IMR-90 (cell line): ENCODE results near the gene ILDR2. TPM values are rescaled to one million over a fixed set of nuclear protein-coding genes. Genes with fewer than 3 reads are reported as not detected.

Experiments used
- ATAC-seq: fragments of 200-7000 bp; cut with Tn5 transposase; 2 replicates; pipeline ENCODE4 v1.9.1; 2020; ENCODE audit warnings: low read depth, mild to moderate bottlenecking, moderate library complexity
- BruUV-seq: library from RNA; stranded (reverse); fragments of 400-500 nt; replicated peaks from 2 replicates; lab custom pipeline; 2021; lab: Mats Ljungman, UMichigan
- CTCF ChIA-PET: fragments of 300-600 bp; formaldehyde crosslinking; extraction: SDS; loops from one replicate; lab custom pipeline; 2021; ENCODE audit warnings: antibody characterized with exemption; lab: Yijun Ruan, JAX
- POLR2A ChIA-PET: fragments of 300-600 bp; sonication (Branson Sonifier 250); formaldehyde crosslinking; loops from one replicate; lab custom pipeline; 2022; ENCODE audit warnings: antibody characterized with exemption; ENCODE audit not compliant: unreplicated experiment; lab: Charles Lee
- DNase-seq: peaks from one replicate; pipeline ENCODE4 v3.0.0; 2013
- H2AFZ ChIP-seq: replicated peaks from 2 replicates; pipeline ENCODE3; 2013; ENCODE audit warnings: low read length, mild to moderate bottlenecking; ENCODE audit not compliant: poor library complexity
- H2AK5ac ChIP-seq: 2 replicates; pipeline ENCODE4 v1.6.1; 2013; ENCODE audit warnings: low read depth, low read length, inconsistent platforms
- H2AK9ac ChIP-seq: replicated peaks from 2 replicates; pipeline ENCODE3; 2013; ENCODE audit warnings: mild to moderate bottlenecking, low read depth, low read length, moderate library complexity; ENCODE audit not compliant: poor library complexity
- H2BK120ac ChIP-seq: 2 replicates; pipeline ENCODE4 v1.6.1; 2013; ENCODE audit warnings: low read depth, low read length, inconsistent platforms
- H2BK15ac ChIP-seq: 3 replicates; pipeline ENCODE4 v1.6.1; 2013; ENCODE audit warnings: low read depth, low read length, inconsistent platforms
- H2BK20ac ChIP-seq: 2 replicates; pipeline ENCODE4 v1.6.1; 2013; ENCODE audit warnings: low read depth, mild to moderate bottlenecking, inconsistent platforms, low read length, moderate library complexity
- H2BK5ac ChIP-seq: 2 replicates; pipeline ENCODE4 v1.6.1; 2013; ENCODE audit warnings: mild to moderate bottlenecking, low read depth, low read length, inconsistent platforms; ENCODE audit not compliant: poor library complexity, severe bottlenecking
- H3K14ac ChIP-seq: replicated peaks from 2 replicates; pipeline ENCODE4 v1.6.1; 2013; ENCODE audit warnings: low read depth, low read length, inconsistent platforms
- H3K18ac ChIP-seq: 2 replicates; pipeline ENCODE4 v1.6.1; 2013; ENCODE audit warnings: low read depth, low read length, control low read depth
- H3K23ac ChIP-seq: 2 replicates; pipeline ENCODE4 v1.6.1; 2013; ENCODE audit warnings: low read depth, low read length, inconsistent platforms
- H3K27ac ChIP-seq: 2 replicates; pipeline ENCODE4 v1.5.1; 2013; ENCODE audit warnings: mild to moderate bottlenecking, control low read depth, low read length; ENCODE audit not compliant: insufficient read depth
- H3K27me3 ChIP-seq: 2 replicates; pipeline ENCODE4 v1.6.1; 2013; ENCODE audit warnings: low read length; ENCODE audit not compliant: control insufficient read depth, insufficient read depth
- H3K36me3 ChIP-seq: 2 replicates; pipeline ENCODE4 v1.6.1; 2013; ENCODE audit warnings: low read length, mixed read lengths; ENCODE audit not compliant: control insufficient read depth, insufficient read depth
- H3K4ac ChIP-seq: 2 replicates; pipeline ENCODE4 v1.6.1; 2013; ENCODE audit warnings: low read depth, low read length, inconsistent platforms
- H3K4me1 ChIP-seq: 2 replicates; pipeline ENCODE4 v1.6.1; 2013; ENCODE audit warnings: low read length, mixed read lengths; ENCODE audit not compliant: control insufficient read depth, insufficient read depth
- H3K4me2 ChIP-seq: 2 replicates; pipeline ENCODE4 v1.6.1; 2013; ENCODE audit warnings: low read depth, mild to moderate bottlenecking, control low read depth, low read length, moderate library complexity
- H3K4me3 ChIP-seq: 2 replicates; pipeline ENCODE4 v1.5.1; 2013; ENCODE audit warnings: low read depth, mild to moderate bottlenecking, control low read depth, low read length, moderate library complexity; ENCODE audit not compliant: insufficient read depth
- H3K56ac ChIP-seq: 2 replicates; pipeline ENCODE4 v1.6.1; 2013; ENCODE audit warnings: low read length, inconsistent platforms; ENCODE audit not compliant: insufficient read depth; ENCODE audit errors: extremely low read depth
- H3K79me1 ChIP-seq, 2 experiments: 2 replicates each; pipeline ENCODE4 v1.6.1; 2013; ENCODE audit warnings: low read length in 2 of 2, inconsistent platforms in 1 of 2, low read depth in 1 of 2
- H3K9ac ChIP-seq: 2 replicates; pipeline ENCODE4 v1.6.1; 2013; ENCODE audit warnings: low read depth, low read length, control low read depth
- H3K9me1 ChIP-seq: 2 replicates; pipeline ENCODE4 v1.6.1; 2013; ENCODE audit warnings: low read length, inconsistent platforms; ENCODE audit not compliant: insufficient read depth
- H3K9me3 ChIP-seq: 2 replicates; pipeline ENCODE4 v1.6.1; 2013; ENCODE audit warnings: low read length; ENCODE audit not compliant: control insufficient read depth, insufficient read depth
- H4K20me1 ChIP-seq: 2 replicates; pipeline ENCODE4 v1.6.1; 2013; ENCODE audit warnings: low read length, inconsistent platforms; ENCODE audit not compliant: insufficient read depth
- H4K5ac ChIP-seq: 2 replicates; pipeline ENCODE4 v1.6.1; 2013; ENCODE audit warnings: mild to moderate bottlenecking, low read depth, low read length, control low read depth
- H4K8ac ChIP-seq, 2 experiments: 2 replicates each; pipeline ENCODE4 v1.6.1; 2013; ENCODE audit warnings: low read depth in 2 of 2, low read length in 2 of 2, control low read depth in 1 of 2, inconsistent platforms in 1 of 2
- H4K91ac ChIP-seq: 2 replicates; pipeline ENCODE4 v1.6.1; 2013; ENCODE audit warnings: low read depth, low read length, inconsistent platforms; ENCODE audit not compliant: insufficient read depth
- CEBPB ChIP-seq: IDR thresholded peaks from 2 replicates; pipeline ENCODE4 v1.6.1; 2012; ENCODE audit warnings: low read depth, low read length, improper control_type of control experiment
- CHD1 ChIP-seq: IDR thresholded peaks from 2 replicates; pipeline ENCODE4 v1.6.1; 2012; ENCODE audit warnings: low read depth, low read length, improper control_type of control experiment
- FOS ChIP-seq: fragments of 150-350 bp; IDR thresholded peaks from 2 replicates; pipeline ENCODE4 v1.6.1; 2016; ENCODE audit warnings: low read depth, low read length
- MAFK ChIP-seq: IDR thresholded peaks from 2 replicates; pipeline ENCODE4 v1.6.1; 2012; ENCODE audit warnings: low read depth, low read length, improper control_type of control experiment
- MAZ ChIP-seq: IDR thresholded peaks from 2 replicates; pipeline ENCODE4 v1.6.1; 2012; ENCODE audit warnings: low read depth, mild to moderate bottlenecking, low read length, improper control_type of control experiment, moderate library complexity, borderline replicate concordance
- MXI1 ChIP-seq: IDR thresholded peaks from 2 replicates; pipeline ENCODE4 v1.6.1; 2012; ENCODE audit warnings: low read depth, mild to moderate bottlenecking, low read length, moderate library complexity, borderline replicate concordance
- POLR2A ChIP-seq: IDR thresholded peaks from 2 replicates; pipeline ENCODE4 v1.6.1; 2012; ENCODE audit warnings: mild to moderate bottlenecking, low read depth, low read length
- RAD21 ChIP-seq: IDR thresholded peaks from 2 replicates; pipeline ENCODE4 v1.6.1; 2012; ENCODE audit warnings: low read length, improper control_type of control experiment
- RCOR1 ChIP-seq: IDR thresholded peaks from 2 replicates; pipeline ENCODE4 v1.6.1; 2012; ENCODE audit warnings: mild to moderate bottlenecking, low read length, improper control_type of control experiment; ENCODE audit not compliant: insufficient replicate concordance
- SMC3 ChIP-seq: fragments of 150-350 bp; IDR thresholded peaks from 2 replicates; pipeline ENCODE4 v1.6.1; 2016; ENCODE audit warnings: low read depth, mild to moderate bottlenecking, antibody characterized with exemption, low read length, moderate library complexity
- WGBS, 2 experiments: methylation state at CpG; one replicate each; pipeline versions ENCODE4 v1.1.5 to v1.1.7; 2013; ENCODE audit warnings: missing lambda C conversion rate in 2 of 2; ENCODE audit not compliant: insufficient read length in 1 of 2; ENCODE audit errors: extremely low coverage in 2 of 2; 5-methylcytosine and 5-hydroxymethylcytosine counted together
- dilution Hi-C: fragments of 300-500 bp; cut with HindIII; formaldehyde crosslinking; loops from one replicate; pipeline ENCODE4 v1.14.3; 2018; ENCODE audit warnings: low sequenced_read_pairs; ENCODE audit not compliant: unreplicated experiment
- in situ Hi-C: fragments of 300-500 bp; cut with MboI; formaldehyde crosslinking; loops from 3 replicates; pipeline ENCODE4 v1.14.3; 2019; ENCODE audit warnings: low sequenced_read_pairs, inconsistent platforms, mixed read lengths
- intact Hi-C: fragments of 100-400 bp; cut with micrococcal nuclease; formaldehyde crosslinking; loops from 2 replicates; pipeline ENCODE4 v1.10.0; 2022
- polyA plus RNA-seq, 3 experiments: library from polyadenylated mRNA; depleted of rRNA; stranded (reverse); fragments of >200 nt; gene quantifications; 2 replicates each; pipeline ENCODE4 v1.2.3, GENCODE V29; 2012; ENCODE audit warnings: low replicate concordance in 1 of 3
- total RNA-seq: library from RNA; depleted of rRNA; stranded (reverse); fragments of >200 nt; gene quantifications from 2 replicates; pipeline ENCODE4 v1.2.3, GENCODE V29; 2012
- TF ChIP-seq, protein P1 (sequence below): fragments of 150-350 bp; IDR thresholded peaks from 2 replicates; pipeline ENCODE4 v1.6.1; 2016; ENCODE audit warnings: low read depth, mild to moderate bottlenecking, low read length, moderate library complexity, borderline replicate concordance

The ILDR2 gene
- total and polyA plus RNA-seq, 2 of the 4 experiments (the other 2 are of a cell fraction) = under 0.01 TPM; not detected in 1

DNA sequence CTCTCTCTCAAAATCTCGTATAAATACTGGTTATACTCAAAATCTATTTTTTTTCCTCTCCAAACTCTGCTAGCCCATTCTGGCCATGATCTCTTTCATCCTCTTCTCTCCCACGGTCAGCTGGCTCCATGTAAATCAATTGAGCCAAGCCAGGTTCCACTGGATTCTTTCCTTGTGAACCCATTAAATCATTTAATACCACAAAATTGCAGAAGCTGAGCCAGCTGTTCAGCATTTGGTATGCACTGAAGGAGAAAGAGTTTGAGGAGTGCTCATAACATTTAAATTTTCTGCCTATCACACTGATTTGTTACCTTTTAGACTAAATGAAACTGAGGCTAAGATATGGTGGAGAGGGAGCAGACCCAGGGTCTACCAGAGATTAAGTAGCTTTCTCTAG lies 70.2 kb downstream of the ILDR2 start:
- no peak overlapping the region for H3K4me3 ChIP-seq
- H3K79me1 ChIP-seq = no peaks in the 10 kb centered on the region
- H3K9me3 ChIP-seq = no peaks in the 10 kb centered on the region
- peaks cover 3% of the 10 kb centered on the region; the same call in 1 of the 2 replicates for H3K4me1 ChIP-seq
- H3K14ac ChIP-seq = no peak overlapping the region
- no peak overlapping the region for H3K4me2 ChIP-seq
- H3K4ac ChIP-seq = no peak overlapping the region
- POLR2A ChIA-PET = no interaction called here
- no peak overlapping the region for H3K23ac ChIP-seq
- H3K27ac ChIP-seq = no peak overlapping the region
- no peak overlapping the region for H2AK9ac ChIP-seq
- BruUV-seq = no TSS peak
- CTCF ChIA-PET = interaction anchor here (1.1 to 1.4 kb wide), 2 partner anchors 11 to 155 kb away, joined by 3 read pairs; no protein-coding TSS in a partner anchor
- no peak overlapping the region for H2AK5ac ChIP-seq
- intact Hi-C loops = loop anchor here (10.0 kb wide), 1 partner anchor 630 kb away; no protein-coding TSS in a partner anchor
- H4K20me1 ChIP-seq = no peaks in the 10 kb centered on the region
- no peak overlapping the region for H4K91ac ChIP-seq
- H2BK120ac ChIP-seq = no peak overlapping the region
- in situ Hi-C loops = no loop called here
- no peak overlapping the region for H2BK15ac ChIP-seq
- no peak overlapping the region for H2AFZ ChIP-seq
- no peak for DNase-seq
- no peaks in the 10 kb centered on the region for H3K36me3 ChIP-seq
- dilution Hi-C loops = no loop called here
- H2BK20ac ChIP-seq = no peak overlapping the region
- H4K8ac ChIP-seq = no peak overlapping the region
- ATAC-seq = no peak
- no peak overlapping the region for H4K5ac ChIP-seq
- no peak for TF ChIP-seq MAZ
- TF ChIP-seq FOS = no peak
- TF ChIP-seq MAFK = no peak
- no peak for TF ChIP-seq CHD1
- no peak for TF ChIP-seq MXI1
- TF ChIP-seq, protein P1, sequence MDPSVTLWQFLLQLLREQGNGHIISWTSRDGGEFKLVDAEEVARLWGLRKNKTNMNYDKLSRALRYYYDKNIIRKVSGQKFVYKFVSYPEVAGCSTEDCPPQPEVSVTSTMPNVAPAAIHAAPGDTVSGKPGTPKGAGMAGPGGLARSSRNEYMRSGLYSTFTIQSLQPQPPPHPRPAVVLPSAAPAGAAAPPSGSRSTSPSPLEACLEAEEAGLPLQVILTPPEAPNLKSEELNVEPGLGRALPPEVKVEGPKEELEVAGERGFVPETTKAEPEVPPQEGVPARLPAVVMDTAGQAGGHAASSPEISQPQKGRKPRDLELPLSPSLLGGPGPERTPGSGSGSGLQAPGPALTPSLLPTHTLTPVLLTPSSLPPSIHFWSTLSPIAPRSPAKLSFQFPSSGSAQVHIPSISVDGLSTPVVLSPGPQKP = no peak
- no peak for TF ChIP-seq RAD21
- TF ChIP-seq RCOR1 = no peak
- no peak for TF ChIP-seq CEBPB
- TF ChIP-seq SMC3 = no peak
- TF ChIP-seq POLR2A = no peak
- no CpG with 5 or more reads among the region's 2 CpGs for WGBS, 2 experiments
- no peak overlapping the region for H3K56ac ChIP-seq
- H3K18ac ChIP-seq = no peak overlapping the region
- no peaks in the 10 kb centered on the region; the same call in 1 of the 2 replicates for H3K27me3 ChIP-seq
- H3K9ac ChIP-seq = no peak overlapping the region
- no peak overlapping the region for H2BK5ac ChIP-seq
- no peaks in the 10 kb centered on the region for H3K9me1 ChIP-seq
